Endothelial cell of umbilical vein (primary cell): ENCODE results near the gene DENND1A. TPM values are rescaled to one million over a fixed set of nuclear protein-coding genes. Genes with fewer than 3 reads are reported as not detected.

Experiments
- BruUV-seq: library from RNA; stranded (reverse); fragments of 400-500 nt; replicated peaks from 2 replicates; lab custom pipeline; 2021; lab: Mats Ljungman, UMichigan
- CTCF ChIA-PET: fragments of 300-600, 350-600 bp; sonication (Branson Sonifier 250); formaldehyde crosslinking; loops from one replicate; lab custom pipeline; 2021; ENCODE audit warnings: antibody characterized with exemption, inconsistent platforms; lab: Charles Lee
- POLR2A ChIA-PET: fragments of 300-600, 350-600 bp; sonication (Branson Sonifier 250); formaldehyde crosslinking; loops from one replicate; lab custom pipeline; 2021; ENCODE audit warnings: antibody characterized with exemption, inconsistent platforms; lab: Charles Lee
- DNase-seq: peaks from one replicate; pipeline ENCODE4 v3.0.0-alpha.2; 2011; ENCODE audit warnings: low read depth, low spot score
- FAIRE-seq: peaks from 2 replicates; lab custom pipeline; 2011; peaks lifted over from hg19 to GRCh38; lab: Jason Lieb, UNC
- H2AFZ ChIP-seq: 2 replicates; pipeline ENCODE4 v1.6.0; 2012; ENCODE audit warnings: low read depth, low read length, control low read depth, inconsistent platforms
- H3K27ac ChIP-seq: 2 replicates; pipeline ENCODE4 v1.5.1; 2011; ENCODE audit warnings: low read depth, mild to moderate bottlenecking, control low read depth, low read length, moderate library complexity; ENCODE audit not compliant: insufficient read depth
- H3K27me3 ChIP-seq, 2 experiments: 2 replicates each; pipeline versions ENCODE4 v1.6.0 to v1.6.1; 2011; ENCODE audit warnings: low read length in 2 of 2, mixed read lengths in 1 of 2; ENCODE audit not compliant: control insufficient read depth in 2 of 2, insufficient read depth in 2 of 2
- H3K36me3 ChIP-seq, 2 experiments: 2 replicates in 1 of 2; 3 replicates in 1 of 2; pipeline ENCODE4 v1.5.1; 2011; ENCODE audit warnings: low read length in 2 of 2, mild to moderate bottlenecking in 1 of 2, moderate library complexity in 1 of 2; ENCODE audit not compliant: control insufficient read depth in 2 of 2, insufficient read depth in 2 of 2; ENCODE audit errors: extremely low read depth in 1 of 2
- H3K4me1 ChIP-seq: 3 replicates; pipeline ENCODE4 v1.5.1; 2011; ENCODE audit warnings: mild to moderate bottlenecking, low read length; ENCODE audit not compliant: control insufficient read depth, insufficient read depth; ENCODE audit errors: extremely low read depth
- H3K4me2 ChIP-seq: 2 replicates; pipeline ENCODE4 v1.6.1; 2011; ENCODE audit warnings: low read length, control low read depth, mixed read lengths; ENCODE audit not compliant: insufficient read depth
- H3K4me3 ChIP-seq, 3 experiments: fragments of 200-600 bp in 1 of 3; sonication (generic), shearing (Covaris generic) in 1 of 3; replicated peaks in 1 of 3; 2 replicates each; pipeline ENCODE4 v1.5.1; 2011 to 2016; ENCODE audit warnings: control low read depth in 3 of 3, low read length in 3 of 3, mild to moderate bottlenecking in 2 of 3, inconsistent platforms in 1 of 3, low read depth in 1 of 3, moderate library complexity in 1 of 3; ENCODE audit not compliant: insufficient read depth in 1 of 3
- H3K79me2 ChIP-seq: 2 replicates; pipeline ENCODE4 v1.6.0; 2012; ENCODE audit warnings: low read length, inconsistent platforms; ENCODE audit not compliant: control insufficient read depth, insufficient read depth
- H3K9ac ChIP-seq: replicated peaks from 2 replicates; pipeline ENCODE3; 2011; ENCODE audit warnings: low read length, control low read depth; ENCODE audit not compliant: insufficient read depth; ENCODE audit errors: extremely low read depth
- H3K9me1 ChIP-seq: replicated peaks from 3 replicates; pipeline ENCODE4 v1.6.0; 2011; ENCODE audit warnings: mild to moderate bottlenecking, low read length; ENCODE audit not compliant: control insufficient read depth, insufficient read depth; ENCODE audit errors: extremely low read depth
- H3K9me3 ChIP-seq: replicated peaks from 2 replicates; pipeline ENCODE4 v1.5.1; 2012; ENCODE audit warnings: low read length, inconsistent platforms; ENCODE audit not compliant: control insufficient read depth, insufficient read depth
- H4K20me1 ChIP-seq: replicated peaks from 2 replicates; pipeline ENCODE3; 2011; ENCODE audit warnings: mild to moderate bottlenecking, low read length; ENCODE audit not compliant: control insufficient read depth, insufficient read depth; ENCODE audit errors: extremely low read depth
- CTCF ChIP-seq, 2 donors: IDR thresholded peaks; 1 replicate in 1 of 2; 2 replicates in 1 of 2; pipeline ENCODE4 v1.5.1; 2011; ENCODE audit warnings: low read length in 2 of 2, mild to moderate bottlenecking in 2 of 2, moderate library complexity in 2 of 2, control low read depth in 1 of 2, inconsistent platforms in 1 of 2, low read depth in 1 of 2; ENCODE audit not compliant: insufficient read depth in 1 of 2; ENCODE audit errors: extremely low read depth in 1 of 2
- EZH2 ChIP-seq: IDR thresholded peaks from 2 replicates; pipeline ENCODE4 v1.6.1; 2012; ENCODE audit warnings: borderline replicate concordance, low read depth, mild to moderate bottlenecking, moderate library complexity, low read length, inconsistent platforms; ENCODE audit not compliant: severe bottlenecking
- FOS ChIP-seq: IDR thresholded peaks from 2 replicates; pipeline ENCODE4 v1.6.1; 2011; ENCODE audit warnings: mild to moderate bottlenecking, low read length, moderate library complexity, borderline replicate concordance; ENCODE audit not compliant: insufficient read depth
- GATA2 ChIP-seq: IDR thresholded peaks from 2 replicates; pipeline ENCODE4 v1.7.0; 2011; ENCODE audit warnings: low read depth, mild to moderate bottlenecking, moderate library complexity, mixed read lengths, low read length; ENCODE audit not compliant: insufficient read length, insufficient read depth
- JUN ChIP-seq: IDR thresholded peaks from 2 replicates; pipeline ENCODE4 v1.6.1; 2011; ENCODE audit warnings: borderline replicate concordance, low read depth; ENCODE audit not compliant: insufficient read length, insufficient read depth
- MAX ChIP-seq: IDR thresholded peaks from 2 replicates; pipeline ENCODE4 v1.6.1; 2011; ENCODE audit not compliant: insufficient read depth, insufficient read length
- MYC ChIP-seq: IDR thresholded peaks from one replicate; pipeline ENCODE4 v1.6.1; 2011; ENCODE audit warnings: mild to moderate bottlenecking, low read depth, low read length
- POLR2A ChIP-seq: IDR thresholded peaks from 2 replicates; pipeline ENCODE4 v1.6.1; 2012; ENCODE audit warnings: low read depth, mild to moderate bottlenecking, control low read depth, low read length
- POLR2AphosphoS5 ChIP-seq: IDR thresholded peaks from 2 replicates; pipeline ENCODE4 v1.6.1; 2012; ENCODE audit warnings: low read depth, mild to moderate bottlenecking, control low read depth, low read length, moderate library complexity; ENCODE audit not compliant: insufficient read depth
- dilution Hi-C: fragments of 300-500 bp; cut with MboI; formaldehyde crosslinking; loops from one replicate; pipeline ENCODE4 v1.15.0; 2019; ENCODE audit warnings: low sequenced_read_pairs; ENCODE audit not compliant: extremely low pct_ligation_motif_present
- intact Hi-C: fragments of 100-400 bp; cut with micrococcal nuclease; formaldehyde crosslinking; loops from one replicate; pipeline ENCODE4 v1.10.0; 2022
- polyA plus RNA-seq, 4 experiments: library from polyadenylated mRNA; depleted of rRNA in 3 of 4; stranded (reverse) in 3 of 4; unstranded in 1 of 4; fragments of >200 nt; gene quantifications; 2 replicates each; pipeline versions ENCODE4 v1.2.1 to v1.2.3, GENCODE V29; 2011 to 2012; ENCODE audit warnings: missing spikeins in 1 of 4
- total RNA-seq: library from RNA; stranded (reverse); gene quantifications from 2 replicates; pipeline ENCODE4 v1.2.3, GENCODE V29; 2021

DENND1A gene
- total and polyA plus RNA-seq, 2 donors (not counting 3 experiments of a cell fraction or from before 2014, with no cell fraction given) = 18.5 to 24.5 TPM

DNA sequence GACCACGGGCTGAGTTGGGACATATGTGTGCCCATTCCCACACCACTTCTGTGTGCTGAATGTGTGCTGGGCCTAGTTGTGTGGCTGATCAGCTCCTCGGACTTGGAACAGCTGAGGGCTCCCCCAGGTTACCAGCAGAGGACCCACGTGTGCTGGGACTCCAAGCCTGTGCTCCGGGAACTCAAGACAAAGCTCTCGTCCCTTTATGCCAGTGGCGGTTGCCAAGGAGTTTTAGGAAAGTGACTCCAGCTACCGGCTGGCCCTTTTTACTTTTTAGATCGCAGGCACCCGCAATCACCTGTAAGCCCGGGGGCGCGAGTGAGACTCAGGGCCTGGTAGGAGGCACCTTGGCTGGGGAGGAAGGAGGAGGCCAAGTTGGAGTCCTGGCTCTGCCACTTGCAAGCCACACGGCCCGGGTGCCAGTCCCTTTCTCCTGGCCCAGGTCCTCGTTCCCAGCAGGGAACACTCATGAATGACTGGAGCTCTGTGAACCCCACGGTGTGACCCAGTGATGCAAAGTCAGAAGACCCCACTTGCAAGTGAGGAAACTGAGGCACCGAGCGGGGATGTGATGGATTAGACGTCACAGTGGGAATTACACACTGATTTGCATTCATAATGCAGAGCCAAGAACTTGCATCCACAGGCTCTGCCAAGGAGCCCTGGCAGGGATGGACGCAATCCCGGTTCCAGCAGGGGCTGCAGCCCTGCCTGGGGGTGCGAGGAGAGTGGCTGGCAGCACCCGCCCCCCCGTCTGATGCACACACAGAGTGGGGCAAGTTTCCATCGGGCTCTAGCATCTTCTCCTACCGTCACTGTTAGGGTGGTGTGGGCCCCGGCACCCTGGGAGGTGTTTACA, 547.0 kb downstream of the DENND1A start:
- Histone ChIP-seq H3K27me3 (no peaks in the 10 kb centered on the region), H3K4me3 (no peak overlapping the region), H2AFZ (no peak overlapping the region), H3K27ac (no peak overlapping the region), H3K79me2 (no peaks in the 10 kb centered on the region), H3K36me3 (no peaks in the 10 kb centered on the region), H3K9me3 (no peaks in the 10 kb centered on the region), H4K20me1 (no peaks in the 10 kb centered on the region), H3K4me2 (no peak overlapping the region), H3K9ac (no peak overlapping the region), H3K9me1 (no peaks in the 10 kb centered on the region), H3K4me1 (no peaks in the 10 kb centered on the region)
- ChIA-PET CTCF (no interaction called here), POLR2A (no interaction called here)
- no peak for TF ChIP-seq POLR2AphosphoS5
- TF ChIP-seq EZH2 = no peak
- TF ChIP-seq POLR2A = no peak
- no peak for TF ChIP-seq FOS
- no peak for TF ChIP-seq JUN
- TF ChIP-seq CTCF (IDR thresholded peaks at IDR 0.05; ENCODE audit: extremely low read depth in 1 of 2, insufficient read depth in 1 of 2, low read depth in 1 of 2, low read length in 2 of 2) = no peak
- TF ChIP-seq GATA2 = no peak
- no peak for TF ChIP-seq MAX
- no peak for TF ChIP-seq MYC
- intact Hi-C loops (no loop called here), dilution Hi-C loops (no loop called here)
- BruUV-seq = no TSS peak
- DNase-seq = no peak
- no peak for FAIRE-seq
